Astrocyte (in vitro differentiated cells and primary cell): ENCODE measurements around the gene WFS1. TPM values are rescaled to one million over a fixed set of nuclear protein-coding genes. Genes with fewer than 3 reads are reported as not detected.

Experiments used
- DNase-seq: peaks from one replicate; pipeline ENCODE4 v3.0.0-alpha.2; 2010; ENCODE audit warnings: low read depth
- FAIRE-seq: peaks from 2 replicates; lab custom pipeline; 2011; peaks lifted over from hg19 to GRCh38; lab: Jason Lieb, UNC
- H2AFZ ChIP-seq: 2 replicates; pipeline ENCODE4 v1.6.0; 2012; ENCODE audit warnings: low read depth, low read length, inconsistent platforms
- H3K27ac ChIP-seq: 2 replicates; pipeline ENCODE4 v1.5.1; 2011; ENCODE audit warnings: low read depth, low read length, inconsistent platforms
- H3K27me3 ChIP-seq: 2 replicates; pipeline ENCODE4 v1.6.0; 2011; ENCODE audit warnings: low read length, inconsistent platforms; ENCODE audit not compliant: insufficient read depth
- H3K36me3 ChIP-seq: 2 replicates; pipeline ENCODE4 v1.5.1; 2011; ENCODE audit warnings: low read length, inconsistent platforms; ENCODE audit not compliant: insufficient read depth
- H3K4me1 ChIP-seq: 2 replicates; pipeline ENCODE4 v1.5.1; 2011; ENCODE audit warnings: low read length, inconsistent platforms; ENCODE audit not compliant: insufficient read depth
- H3K4me2 ChIP-seq: 2 replicates; pipeline ENCODE4 v1.6.0; 2012; ENCODE audit warnings: low read length, inconsistent platforms
- H3K4me3 ChIP-seq: 2 replicates; pipeline ENCODE4 v1.5.1; 2011; ENCODE audit warnings: low read depth, mild to moderate bottlenecking, low read length, inconsistent platforms; ENCODE audit not compliant: insufficient read depth
- H3K79me2 ChIP-seq: 2 replicates; pipeline ENCODE4 v1.6.0; 2012; ENCODE audit warnings: mild to moderate bottlenecking, low read length, inconsistent platforms; ENCODE audit not compliant: insufficient read depth
- H3K9ac ChIP-seq: 2 replicates; pipeline ENCODE4 v1.6.0; 2012; ENCODE audit warnings: mild to moderate bottlenecking, low read length, inconsistent platforms
- H3K9me3 ChIP-seq: 2 replicates; pipeline ENCODE4 v1.5.1; 2012; ENCODE audit warnings: low read depth, mild to moderate bottlenecking, low read length, inconsistent platforms; ENCODE audit not compliant: insufficient read depth
- H4K20me1 ChIP-seq: 2 replicates; pipeline ENCODE4 v1.6.0; 2012; ENCODE audit warnings: low read length, inconsistent platforms; ENCODE audit not compliant: insufficient read depth
- H3K27ac Mint-ChIP-seq: one replicate; pipeline ENCODE4 v1.8.0; 2021; ENCODE audit warnings: mild to moderate bottlenecking, mixed read lengths; ENCODE audit not compliant: unreplicated experiment
- H3K27me3 Mint-ChIP-seq: one replicate; pipeline ENCODE4 v1.8.0; 2021; ENCODE audit warnings: low read depth, mixed read lengths; ENCODE audit not compliant: unreplicated experiment
- H3K36me3 Mint-ChIP-seq: one replicate; pipeline ENCODE4 v1.8.0; 2021; ENCODE audit warnings: low read depth, mixed read lengths; ENCODE audit not compliant: unreplicated experiment
- H3K4me1 Mint-ChIP-seq: one replicate; pipeline ENCODE4 v1.8.0; 2021; ENCODE audit warnings: low read depth, mixed read lengths; ENCODE audit not compliant: unreplicated experiment
- H3K4me3 Mint-ChIP-seq: one replicate; pipeline ENCODE4 v1.8.0; 2021; ENCODE audit warnings: mild to moderate bottlenecking, moderate library complexity, mixed read lengths; ENCODE audit not compliant: unreplicated experiment
- H3K9me3 Mint-ChIP-seq: one replicate; pipeline ENCODE4 v1.8.0; 2021; ENCODE audit warnings: mild to moderate bottlenecking, mixed read lengths; ENCODE audit not compliant: unreplicated experiment
- EZH2 ChIP-seq: IDR thresholded peaks from 2 replicates; pipeline ENCODE4 v1.6.1; 2012; ENCODE audit warnings: mild to moderate bottlenecking, low read length, inconsistent platforms; ENCODE audit not compliant: insufficient read depth
- total RNA-seq: library from RNA; stranded (reverse); gene quantifications from 2 replicates; pipeline ENCODE4 v1.2.1, GENCODE V29; 2021
- TF ChIP-seq, protein P1 (sequence below): IDR thresholded peaks from 2 replicates; pipeline ENCODE4 v1.5.1; 2011; ENCODE audit warnings: low read depth, mild to moderate bottlenecking, inconsistent platforms, low read length, moderate library complexity; ENCODE audit not compliant: insufficient read depth

The WFS1 gene
- total RNA-seq, 1 donor from 2014 or later, result 39.0 TPM

- Mint-ChIP-seq H3K27ac (no peak overlapping the region), H3K27me3 (peaks cover 72% of the 10 kb centered on the region), H3K9me3 (peaks cover 17% of the 10 kb centered on the region), H3K4me1 (no peaks in the 10 kb centered on the region), H3K4me3 (no peak overlapping the region), H3K36me3 (peaks cover 3% of the 10 kb centered on the region)
- Histone ChIP-seq H3K27ac (no peak overlapping the region), H2AFZ (peak overlapping the region; percentile 34), H3K79me2 (no peaks in the 10 kb centered on the region), H3K4me3 (no peak overlapping the region), H3K9me3 (peaks cover 11% of the 10 kb centered on the region), H3K27me3 (peaks cover 21% of the 10 kb centered on the region), H4K20me1 (no peaks in the 10 kb centered on the region), H3K36me3 (no peaks in the 10 kb centered on the region), H3K9ac (no peak overlapping the region), H3K4me2 (peak overlapping the region; percentile 41), H3K4me1 (no peaks in the 10 kb centered on the region)
- DNase-seq, result no peak
- no peak for FAIRE-seq
- TF ChIP-seq EZH2, result no peak
- TF ChIP-seq, protein P1, sequence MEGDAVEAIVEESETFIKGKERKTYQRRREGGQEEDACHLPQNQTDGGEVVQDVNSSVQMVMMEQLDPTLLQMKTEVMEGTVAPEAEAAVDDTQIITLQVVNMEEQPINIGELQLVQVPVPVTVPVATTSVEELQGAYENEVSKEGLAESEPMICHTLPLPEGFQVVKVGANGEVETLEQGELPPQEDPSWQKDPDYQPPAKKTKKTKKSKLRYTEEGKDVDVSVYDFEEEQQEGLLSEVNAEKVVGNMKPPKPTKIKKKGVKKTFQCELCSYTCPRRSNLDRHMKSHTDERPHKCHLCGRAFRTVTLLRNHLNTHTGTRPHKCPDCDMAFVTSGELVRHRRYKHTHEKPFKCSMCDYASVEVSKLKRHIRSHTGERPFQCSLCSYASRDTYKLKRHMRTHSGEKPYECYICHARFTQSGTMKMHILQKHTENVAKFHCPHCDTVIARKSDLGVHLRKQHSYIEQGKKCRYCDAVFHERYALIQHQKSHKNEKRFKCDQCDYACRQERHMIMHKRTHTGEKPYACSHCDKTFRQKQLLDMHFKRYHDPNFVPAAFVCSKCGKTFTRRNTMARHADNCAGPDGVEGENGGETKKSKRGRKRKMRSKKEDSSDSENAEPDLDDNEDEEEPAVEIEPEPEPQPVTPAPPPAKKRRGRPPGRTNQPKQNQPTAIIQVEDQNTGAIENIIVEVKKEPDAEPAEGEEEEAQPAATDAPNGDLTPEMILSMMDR, result no peak
Observed at GRCh38 chr4:6245246-6246169, 24.1 kb upstream of the WFS1 start.

GRCh38 chr4:6246170-6246634 lies 23.4 kb upstream of the WFS1 start:
- Mint-ChIP-seq H3K36me3 (peaks cover 3% of the 10 kb centered on the region), H3K9me3 (peaks cover 17% of the 10 kb centered on the region), H3K4me3 (no peak overlapping the region), H3K27ac (no peak overlapping the region), H3K4me1 (no peaks in the 10 kb centered on the region), H3K27me3 (peaks cover 74% of the 10 kb centered on the region)
- H3K9ac ChIP-seq, result no peak overlapping the region
- H3K9me3 ChIP-seq, result peaks cover 11% of the 10 kb centered on the region
- H3K27ac ChIP-seq, result no peak overlapping the region
- no peaks in the 10 kb centered on the region for H3K4me1 ChIP-seq
- TF ChIP-seq EZH2, result no peak
- TF ChIP-seq, protein P1, result no peak
- H3K36me3 ChIP-seq, result no peaks in the 10 kb centered on the region
- DNase-seq, result no peak
- no peak overlapping the region for H2AFZ ChIP-seq
- H3K79me2 ChIP-seq, result no peaks in the 10 kb centered on the region
- H3K4me3 ChIP-seq, result no peak overlapping the region
- peaks cover 3% of the 10 kb centered on the region for H4K20me1 ChIP-seq
- H3K27me3 ChIP-seq, result peaks cover 22% of the 10 kb centered on the region
- no peak for FAIRE-seq
- no peak overlapping the region for H3K4me2 ChIP-seq
